Measurements from ENCODE around the gene CENPB.
A peak's percentile ranks its signal among the peaks of the same experiment; 100 is the strongest.

The CENPB gene

GRCh38 chr20:3748073-3748472 is 38.5 kb downstream of the CENPB start:
- DNase-seq (ENCODE audit: low read depth), result no peak

GRCh38 chr20:3747471-3747870 is 39.1 kb downstream of the CENPB start:
- no peak for DNase-seq (ENCODE audit: low read depth)

- no peak for DNase-seq (ENCODE audit: low read depth)
These were observed 40.8 kb downstream of the CENPB start for GRCh38 chr20:3745686-3746173.

GRCh38 chr20:3744806-3745685 is 41.5 kb downstream of the CENPB start:
- peak; percentile 28 for DNase-seq (ENCODE audit: low read depth)

DNA sequence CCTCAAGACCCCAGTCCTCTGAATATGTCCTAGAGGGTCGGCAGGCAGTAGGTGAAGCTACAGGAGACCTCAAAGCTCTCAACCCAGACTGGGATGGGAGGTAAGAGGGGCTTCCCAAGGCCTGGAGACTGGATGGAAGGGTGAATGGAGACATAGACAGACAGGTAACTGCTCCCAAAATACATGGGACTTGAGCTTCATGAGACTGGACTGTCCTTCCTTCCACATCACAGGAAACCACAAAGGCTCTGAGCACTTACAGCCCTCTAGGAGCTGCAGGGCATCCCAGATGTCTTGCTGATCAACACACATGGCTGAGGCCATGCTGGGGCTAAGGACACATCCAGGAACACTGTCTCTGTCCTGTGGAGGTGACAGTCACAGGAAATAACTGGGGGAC is 42.5 kb downstream of the CENPB start:
- DNase-seq (ENCODE audit: low read depth), result no peak

DNA sequence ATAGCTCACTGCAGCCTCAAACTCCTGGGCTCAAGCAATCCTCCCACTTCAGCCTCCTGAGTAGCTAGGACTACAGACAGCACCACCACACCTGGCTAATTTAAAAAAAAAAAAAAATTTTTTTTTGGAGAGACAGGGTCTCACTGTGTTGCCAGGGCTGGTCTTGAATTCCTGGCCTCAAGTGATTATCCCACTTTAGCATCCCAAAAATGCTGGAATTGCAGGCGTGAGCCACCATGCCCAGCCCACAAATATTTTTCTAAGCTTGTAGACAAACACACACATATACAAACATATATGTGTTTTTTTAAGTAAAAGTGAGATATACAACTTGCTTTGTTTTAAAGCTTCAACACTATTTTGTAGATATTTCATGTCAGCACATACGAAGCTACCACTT is 43.3 kb downstream of the CENPB start:
- no peak for DNase-seq (ENCODE audit: low read depth)

DNA sequence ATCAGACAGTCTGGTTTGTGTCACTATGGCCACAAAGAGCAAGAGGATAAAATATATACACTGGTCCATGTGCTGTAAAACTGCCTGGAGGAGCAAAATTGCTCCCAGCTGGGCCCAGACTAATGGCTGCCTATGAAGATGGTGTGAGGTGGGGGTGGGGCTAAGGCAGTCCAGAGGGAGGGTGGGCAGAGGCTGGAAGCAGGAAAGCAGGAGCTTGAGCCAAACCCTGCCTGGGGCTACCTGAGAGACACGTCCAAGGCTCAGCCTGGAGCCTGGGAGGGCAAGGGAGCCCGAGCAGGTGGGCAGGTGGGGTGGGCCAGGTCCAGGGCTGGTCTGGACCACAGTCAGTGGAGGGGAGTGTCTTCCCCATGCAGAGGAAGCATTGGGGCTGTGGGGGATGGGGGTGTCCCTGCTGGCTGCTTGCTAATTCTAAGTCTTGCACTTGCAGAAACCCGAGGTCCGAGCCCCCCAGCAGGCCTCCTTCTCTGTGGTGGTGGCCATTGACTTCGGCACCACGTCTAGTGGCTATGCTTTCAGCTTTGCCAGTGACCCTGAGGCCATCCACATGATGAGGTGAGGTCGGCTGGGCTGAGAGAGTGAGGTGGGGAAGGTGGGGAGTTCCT is 44.6 kb downstream of the CENPB start:
- no peak for DNase-seq (ENCODE audit: low read depth)

DNA sequence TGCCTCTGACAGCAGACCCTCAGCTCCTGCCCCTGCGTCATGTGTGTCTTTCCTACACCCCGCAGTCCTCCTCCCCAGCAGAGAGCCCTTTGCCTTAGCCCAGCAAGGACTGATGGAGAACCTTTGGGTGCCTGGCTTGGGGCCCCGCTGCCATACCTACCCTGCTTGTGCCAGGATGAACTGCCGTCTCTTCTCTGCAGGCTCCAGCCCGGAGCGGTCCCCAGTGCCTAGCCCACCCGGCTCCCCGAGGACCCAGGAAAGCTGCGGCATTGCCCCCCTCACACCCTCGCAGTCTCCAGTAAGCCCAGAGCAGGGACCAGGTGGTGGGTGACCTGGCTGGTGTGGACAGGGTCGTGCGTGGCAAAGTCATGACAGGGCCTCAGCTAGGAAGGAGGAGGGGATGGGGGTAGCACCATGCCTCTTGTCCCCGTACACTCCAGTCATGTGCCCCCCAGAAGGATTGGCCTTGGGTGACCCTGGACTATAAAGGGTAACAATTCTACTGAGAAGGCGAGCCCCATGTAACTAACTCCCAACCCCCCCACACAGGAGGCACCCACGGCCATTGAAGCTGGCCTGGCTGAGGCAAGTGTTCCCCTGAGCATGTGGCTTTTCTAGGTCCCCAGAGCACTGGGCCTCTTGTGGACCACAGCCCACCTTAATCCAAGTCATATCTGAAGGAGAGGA is 45.8 kb downstream of the CENPB start:
- DNase-seq (ENCODE audit: low read depth), result no peak

- DNase-seq (ENCODE audit: low read depth), result no peak
These were observed 46.6 kb downstream of the CENPB start for GRCh38 chr20:3739926-3740451.

GRCh38 chr20:3739054-3739925 is 47.2 kb downstream of the CENPB start:
- DNase-seq (ENCODE audit: low read depth), result no peak

- no peak for DNase-seq (ENCODE audit: low read depth)
These were observed 48.2 kb downstream of the CENPB start for GRCh38 chr20:3738111-3739053.

DNA sequence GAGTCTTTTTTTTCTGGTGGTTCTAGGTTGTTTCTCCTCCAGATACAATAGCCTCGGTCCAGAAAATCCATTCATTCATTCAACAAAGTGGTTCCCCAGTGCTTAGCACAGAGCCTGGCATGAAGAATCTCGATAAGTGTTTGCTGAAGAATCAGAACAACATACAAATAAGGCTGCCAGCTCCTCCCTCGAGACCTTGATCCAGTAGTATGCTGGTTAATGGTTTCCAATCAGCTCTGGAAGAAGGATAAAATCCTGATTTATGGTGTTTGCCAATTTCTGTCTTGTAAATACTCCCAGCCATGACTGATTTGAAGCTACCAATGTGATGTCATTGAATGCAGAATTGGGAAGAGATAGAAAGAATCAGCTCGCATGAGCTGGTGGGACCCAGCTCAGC is 50.8 kb downstream of the CENPB start:
- no peak for DNase-seq (ENCODE audit: low read depth)

- no peak for DNase-seq (ENCODE audit: low read depth)
These were observed 52.3 kb downstream of the CENPB start for GRCh38 chr20:3734111-3734843.
